Body of pancreas (tissue), 4 donors: Measurements from ENCODE around the gene TMEM63C.

Source experiments
- POLR2A ChIP-seq, 3 donors: fragments of 450-650 bp; IDR thresholded peaks; one replicate each; pipeline ENCODE4 v1.6.1; 2016; ENCODE audit warnings: antibody characterized with exemption in 3 of 3, mild to moderate bottlenecking in 2 of 3
- TF ChIP-seq, protein P1 (sequence below), 7 experiments: fragments of 450-650 bp in 4 of 7; fragments of 200-600 bp in 3 of 7; sonication (generic) in 3 of 7; IDR thresholded peaks; one replicate each; pipeline ENCODE4 v1.5.1; 2016 to 2019; ENCODE audit warnings: antibody characterized with exemption in 7 of 7

DNA sequence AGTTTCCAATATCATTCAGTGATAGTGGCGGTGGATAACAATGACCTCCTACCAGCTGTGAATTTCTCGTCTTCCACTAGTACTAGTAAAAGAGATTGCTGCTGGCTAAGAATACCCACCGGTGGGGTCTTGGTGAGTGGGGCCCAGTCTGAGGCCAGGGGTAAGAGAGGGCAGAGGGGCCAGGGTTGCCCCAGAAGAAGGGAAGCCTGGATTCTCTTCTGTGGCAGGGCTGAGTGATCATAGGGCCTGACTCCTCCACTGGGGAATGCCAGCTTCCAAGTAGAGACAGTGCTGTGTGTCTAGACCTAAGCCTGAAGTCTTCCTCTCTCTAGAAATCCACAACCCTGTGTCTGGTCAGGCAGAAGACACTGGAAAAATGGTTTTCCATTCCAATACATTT, 5.8 kb upstream of the TMEM63C start:
- TF ChIP-seq, protein P1, sequence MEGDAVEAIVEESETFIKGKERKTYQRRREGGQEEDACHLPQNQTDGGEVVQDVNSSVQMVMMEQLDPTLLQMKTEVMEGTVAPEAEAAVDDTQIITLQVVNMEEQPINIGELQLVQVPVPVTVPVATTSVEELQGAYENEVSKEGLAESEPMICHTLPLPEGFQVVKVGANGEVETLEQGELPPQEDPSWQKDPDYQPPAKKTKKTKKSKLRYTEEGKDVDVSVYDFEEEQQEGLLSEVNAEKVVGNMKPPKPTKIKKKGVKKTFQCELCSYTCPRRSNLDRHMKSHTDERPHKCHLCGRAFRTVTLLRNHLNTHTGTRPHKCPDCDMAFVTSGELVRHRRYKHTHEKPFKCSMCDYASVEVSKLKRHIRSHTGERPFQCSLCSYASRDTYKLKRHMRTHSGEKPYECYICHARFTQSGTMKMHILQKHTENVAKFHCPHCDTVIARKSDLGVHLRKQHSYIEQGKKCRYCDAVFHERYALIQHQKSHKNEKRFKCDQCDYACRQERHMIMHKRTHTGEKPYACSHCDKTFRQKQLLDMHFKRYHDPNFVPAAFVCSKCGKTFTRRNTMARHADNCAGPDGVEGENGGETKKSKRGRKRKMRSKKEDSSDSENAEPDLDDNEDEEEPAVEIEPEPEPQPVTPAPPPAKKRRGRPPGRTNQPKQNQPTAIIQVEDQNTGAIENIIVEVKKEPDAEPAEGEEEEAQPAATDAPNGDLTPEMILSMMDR (IDR thresholded peaks at IDR 0.05), result no peak
- TF ChIP-seq POLR2A (IDR thresholded peaks at IDR 0.05), result no peak
